Neural progenitor cell (in vitro differentiated cells): ENCODE measurements around the gene CHMP1A.

Experiments used
- CTCF ChIP-seq: fragments of 200-600 bp; sonication (generic); IDR thresholded peaks from 2 replicates; pipeline ENCODE4 v1.5.1; 2017; ENCODE audit warnings: antibody characterized with exemption, mild to moderate bottlenecking
- EZH2 ChIP-seq: fragments of 200-600 bp; sonication (generic); IDR thresholded peaks from 2 replicates; pipeline ENCODE4 v1.6.1; 2017; ENCODE audit warnings: antibody characterized with exemption, mild to moderate bottlenecking, moderate library complexity
- EZH2phosphoT487 ChIP-seq: fragments of 200-600 bp; sonication (generic); IDR thresholded peaks from 2 replicates; pipeline ENCODE4 v1.6.1; 2017; ENCODE audit warnings: antibody characterized with exemption

- no peak for TF ChIP-seq CTCF
- no peak for TF ChIP-seq EZH2
- TF ChIP-seq EZH2phosphoT487, result no peak
Observed at GRCh38 chr16:89596061-89596689, 61.3 kb downstream of the CHMP1A start.
